Breast epithelium (tissue), 4 donors: ENCODE results near the gene GNG5. TPM values are rescaled to one million over a fixed set of nuclear protein-coding genes. Genes with fewer than 3 reads are reported as not detected.
"Not testable (repeated sequence)": the region's sequence is repeated elsewhere in the genome, so short reads cannot be mapped to it uniquely, and the experiment has no call there.

Experiments used
- DNase-seq, 2 donors: peaks; one replicate each; pipeline ENCODE4 v3.0.0-alpha.2; 2019; ENCODE audit warnings: low spot score in 2 of 2
- H3K27ac ChIP-seq, 2 donors: fragments of 200-600 bp; sonication (generic) in 1 of 2; one replicate each; pipeline ENCODE4 v1.5.1; 2016 to 2019; ENCODE audit warnings: mild to moderate bottlenecking in 1 of 2
- H3K27me3 ChIP-seq, 2 donors: fragments of 200-600 bp; sonication (generic) in 1 of 2; one replicate each; pipeline versions ENCODE4 v1.5.1 to v1.6.0; 2017 to 2019; ENCODE audit warnings: control low read depth in 1 of 2, mild to moderate bottlenecking in 1 of 2
- H3K36me3 ChIP-seq: fragments of 200-600 bp; one replicate; pipeline ENCODE4 v1.5.1; 2019
- H3K4me1 ChIP-seq, 2 donors: fragments of 200-600 bp; sonication (generic); one replicate each; pipeline ENCODE4 v1.5.1; 2016 to 2019; ENCODE audit warnings: control low read depth in 1 of 2
- H3K4me3 ChIP-seq, 3 donors: fragments of 200-600 bp; sonication (generic); 1 replicate in 2 of 3; 2 replicates in 1 of 3; pipeline ENCODE4 v1.5.1; 2016 to 2019; ENCODE audit warnings: mild to moderate bottlenecking in 3 of 3, moderate library complexity in 2 of 3
- H3K9me3 ChIP-seq, 2 donors: fragments of 200-600 bp; sonication (generic) in 1 of 2; one replicate each; pipeline ENCODE4 v1.5.1; 2016 to 2019; ENCODE audit warnings: control low read depth in 1 of 2
- POLR2A ChIP-seq: fragments of 450-650 bp; IDR thresholded peaks from one replicate; pipeline ENCODE4 v1.6.1; 2016; ENCODE audit warnings: antibody characterized with exemption, mild to moderate bottlenecking, moderate library complexity
- POLR2AphosphoS5 ChIP-seq, 3 donors: sonication (generic); formaldehyde crosslinking; IDR thresholded peaks; one replicate each; pipeline ENCODE4 v1.6.1; 2017; ENCODE audit warnings: antibody characterized with exemption in 3 of 3
- intact Hi-C: fragments of 100-400 bp; cut with DNase I; formaldehyde crosslinking; loops from one replicate; pipeline ENCODE4 v1.15.1; 2023; ENCODE audit warnings: low total_unique reads
- total RNA-seq, 3 donors: library from RNA; depleted of rRNA; stranded (reverse); fragments of >200 nt; gene quantifications; one replicate each; pipeline ENCODE4 v1.1.0, GENCODE V29; 2016
- TF ChIP-seq, protein P1 (sequence below), 3 donors: fragments of 450-650 bp; IDR thresholded peaks; one replicate each; pipeline ENCODE4 v1.5.1; 2016 to 2017; ENCODE audit warnings: antibody characterized with exemption in 3 of 3, mild to moderate bottlenecking in 3 of 3, moderate library complexity in 3 of 3

GNG5 gene
- total RNA-seq, 3 donors from 2014 or later = 47.8 to 66.6 (median 47.9) TPM

DNA sequence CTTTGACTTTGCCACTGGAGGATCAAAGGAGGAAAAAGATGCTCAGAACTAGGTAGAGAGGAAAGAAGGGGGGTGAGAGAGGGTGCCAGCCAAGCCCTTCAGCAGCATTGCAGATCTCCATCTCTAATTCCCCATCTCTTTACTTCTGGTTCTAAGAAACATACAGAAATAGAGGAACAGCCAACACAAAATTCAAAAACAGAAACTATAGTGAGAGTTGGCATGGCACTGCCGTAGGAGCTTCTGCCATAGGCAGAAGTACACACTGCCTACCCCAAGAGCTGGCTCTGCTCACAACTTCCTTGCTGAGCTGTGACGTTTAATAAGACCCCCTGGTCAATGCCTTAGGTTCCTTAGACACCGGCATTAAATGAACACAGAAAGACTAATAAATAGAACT is 53.9 kb downstream of the GNG5 start:
- H3K9me3 ChIP-seq = no peaks in the 10 kb centered on the region
- H3K36me3 ChIP-seq = no peaks in the 10 kb centered on the region
- H3K4me3 ChIP-seq = no peak overlapping the region
- intact Hi-C loops = no loop called here
- H3K4me1 ChIP-seq = no peaks in the 10 kb centered on the region
- no peak overlapping the region for H3K27ac ChIP-seq
- no peak for DNase-seq
- no peak for TF ChIP-seq POLR2A
- TF ChIP-seq POLR2AphosphoS5 (IDR thresholded peaks at IDR 0.05) = no peak
- TF ChIP-seq, protein P1, sequence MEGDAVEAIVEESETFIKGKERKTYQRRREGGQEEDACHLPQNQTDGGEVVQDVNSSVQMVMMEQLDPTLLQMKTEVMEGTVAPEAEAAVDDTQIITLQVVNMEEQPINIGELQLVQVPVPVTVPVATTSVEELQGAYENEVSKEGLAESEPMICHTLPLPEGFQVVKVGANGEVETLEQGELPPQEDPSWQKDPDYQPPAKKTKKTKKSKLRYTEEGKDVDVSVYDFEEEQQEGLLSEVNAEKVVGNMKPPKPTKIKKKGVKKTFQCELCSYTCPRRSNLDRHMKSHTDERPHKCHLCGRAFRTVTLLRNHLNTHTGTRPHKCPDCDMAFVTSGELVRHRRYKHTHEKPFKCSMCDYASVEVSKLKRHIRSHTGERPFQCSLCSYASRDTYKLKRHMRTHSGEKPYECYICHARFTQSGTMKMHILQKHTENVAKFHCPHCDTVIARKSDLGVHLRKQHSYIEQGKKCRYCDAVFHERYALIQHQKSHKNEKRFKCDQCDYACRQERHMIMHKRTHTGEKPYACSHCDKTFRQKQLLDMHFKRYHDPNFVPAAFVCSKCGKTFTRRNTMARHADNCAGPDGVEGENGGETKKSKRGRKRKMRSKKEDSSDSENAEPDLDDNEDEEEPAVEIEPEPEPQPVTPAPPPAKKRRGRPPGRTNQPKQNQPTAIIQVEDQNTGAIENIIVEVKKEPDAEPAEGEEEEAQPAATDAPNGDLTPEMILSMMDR (IDR thresholded peaks at IDR 0.05) = no peak
- H3K27me3 ChIP-seq = no peaks in the 10 kb centered on the region

DNA sequence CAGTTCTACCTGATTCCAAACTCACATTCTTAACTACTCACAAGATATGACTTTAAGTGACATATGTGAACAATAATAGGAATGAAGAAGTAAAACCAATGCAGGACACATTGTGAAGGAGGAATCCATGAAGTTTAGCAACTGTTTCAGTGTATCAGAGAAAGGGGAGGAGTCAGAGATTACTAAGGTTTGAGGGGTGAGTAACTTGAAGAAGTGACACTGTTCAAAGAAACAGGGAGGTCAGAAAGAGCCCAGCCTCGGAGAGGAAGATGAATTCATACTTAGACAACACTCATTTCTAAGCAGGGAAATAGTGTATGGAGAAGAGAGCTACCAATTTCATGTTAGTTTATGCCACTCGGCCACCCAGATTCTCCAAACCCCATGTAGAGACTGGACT is 55.5 kb downstream of the GNG5 start:
- Histone ChIP-seq H3K36me3 (no peaks in the 10 kb centered on the region), H3K4me3 (no peak overlapping the region), H3K27ac (no peak overlapping the region), H3K4me1 (no peaks in the 10 kb centered on the region), H3K27me3 (no peaks in the 10 kb centered on the region), H3K9me3 (no peaks in the 10 kb centered on the region)
- DNase-seq = no peak
- TF ChIP-seq, protein P1 (IDR thresholded peaks at IDR 0.05) = no peak
- TF ChIP-seq POLR2AphosphoS5 (IDR thresholded peaks at IDR 0.05) (no peak), POLR2A (no peak)
- intact Hi-C loops = no loop called here

DNA sequence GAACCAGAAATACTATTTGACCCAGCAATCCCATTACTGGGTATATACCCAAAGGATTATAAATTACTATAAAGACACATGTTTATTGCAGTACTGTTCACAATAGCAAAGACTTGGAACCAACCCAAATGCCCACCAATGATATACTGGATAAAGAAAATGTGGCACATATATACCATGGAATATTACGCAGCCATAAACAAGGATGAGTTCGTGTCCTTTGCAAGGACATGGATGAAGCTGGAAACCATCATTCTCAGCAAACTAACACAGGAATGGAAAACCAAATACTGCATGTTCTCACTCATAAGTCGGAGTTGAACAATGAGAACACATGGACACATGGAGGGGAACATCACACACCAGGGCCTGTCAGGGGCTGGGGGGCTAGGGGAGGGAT is 57.7 kb downstream of the GNG5 start:
- H3K9me3 ChIP-seq, H3K27ac ChIP-seq, DNase-seq, H3K27me3 ChIP-seq, intact Hi-C loops, H3K36me3 ChIP-seq, H3K4me3 ChIP-seq, H3K4me1 ChIP-seq: not testable (repeated sequence)

Other genes with a start within 250 kb of the GNG5 start
- gene SAMD13, start 204.9 kb downstream of the GNG5 start, total RNA-seq = 1 to 10 TPM; 2.1 to 3.1 (median 2.6) TPM
- 1 to 10 TPM in 2 of 3 donors, not detected in 1; 1.3 to 7.2 TPM for gene DNASE2B, start 108.1 kb downstream of the GNG5 start, total RNA-seq
- 10 to 100 TPM; 33.6 to 44.6 (median 41.6) TPM for gene RPF1, start 27.3 kb downstream of the GNG5 start, total RNA-seq
- 1 to 10 TPM in 1 of 3 donors, under 1 TPM in 2; 0.16 to 1.0 (median 0.33) TPM for gene SPATA1, start 195 bp downstream of the GNG5 start, total RNA-seq
- gene CTBS, start 67.9 kb upstream of the GNG5 start, total RNA-seq = 10 to 100 TPM; 18.4 to 22.9 (median 22.5) TPM
- gene SSX2IP, start 183.9 kb upstream of the GNG5 start, total RNA-seq = 10 to 100 TPM in 1 of 3 donors, 1 to 10 TPM in 2; 1.1 to 11.0 (median 4.3) TPM